Small intestine (tissue), 7 donors: ENCODE data around the gene OPCML. TPM values are rescaled to one million over a fixed set of nuclear protein-coding genes. Genes with fewer than 3 reads are reported as not detected.

Experiments used
- DNase-seq, 2 donors: peaks; one replicate each; pipeline versions ENCODE4 v3.0.0 to v3.0.0-alpha.2; 2013
- FAIRE-seq: peaks from 2 replicates; lab custom pipeline; 2012; peaks lifted over from hg19 to GRCh38; lab: Jason Lieb, UNC
- H3K27ac ChIP-seq, 3 donors: one replicate each; pipeline ENCODE4 v1.5.1; 2013; ENCODE audit warnings: low read length in 2 of 3, mild to moderate bottlenecking in 2 of 3, control low read depth in 1 of 3, inconsistent platforms in 1 of 3, low read depth in 1 of 3, moderate library complexity in 1 of 3
- H3K27me3 ChIP-seq, 3 donors: one replicate each; pipeline ENCODE4 v1.6.1; 2013; ENCODE audit warnings: low read length in 3 of 3, inconsistent platforms in 1 of 3; ENCODE audit not compliant: control insufficient read depth in 3 of 3, insufficient read depth in 3 of 3
- H3K36me3 ChIP-seq, 3 donors: one replicate each; pipeline ENCODE4 v1.6.1; 2013; ENCODE audit warnings: low read length in 3 of 3, inconsistent platforms in 1 of 3, low read depth in 1 of 3, mild to moderate bottlenecking in 1 of 3, moderate library complexity in 1 of 3; ENCODE audit not compliant: control insufficient read depth in 3 of 3, insufficient read depth in 2 of 3
- H3K4me1 ChIP-seq, 3 donors: one replicate each; pipeline ENCODE4 v1.6.1; 2013; ENCODE audit warnings: low read length in 2 of 3, inconsistent platforms in 1 of 3, low read depth in 1 of 3, mild to moderate bottlenecking in 1 of 3, moderate library complexity in 1 of 3; ENCODE audit not compliant: control insufficient read depth in 3 of 3, insufficient read depth in 2 of 3
- H3K4me3 ChIP-seq, 3 donors: one replicate each; pipeline ENCODE4 v1.5.1; 2013; ENCODE audit warnings: low read length in 3 of 3, control low read depth in 1 of 3, inconsistent platforms in 1 of 3, low read depth in 1 of 3, mild to moderate bottlenecking in 1 of 3, moderate library complexity in 1 of 3
- H3K9me3 ChIP-seq, 2 donors: one replicate each; pipeline ENCODE4 v1.6.1; 2013; ENCODE audit warnings: low read depth in 1 of 2, low read length in 1 of 2; ENCODE audit not compliant: control insufficient read depth in 2 of 2, insufficient read depth in 1 of 2
- whole genome bisulfite sequencing, 3 donors: extraction: QIAGEN DNeasy Blood & Tissue Kit; methylation state at CpG; one replicate each; pipeline ENCODE4 v1.1.7; 2013; 5-methylcytosine and 5-hydroxymethylcytosine counted together
- polyA plus RNA-seq, 4 donors: library from polyadenylated mRNA; stranded (reverse) in 3 of 4; unstranded in 1 of 4; fragments of 200-250 nt in 3 of 4; fragments of 120-200 nt in 1 of 4; gene quantifications; one replicate each; pipeline versions ENCODE4 v1.2.1 to v1.2.3, GENCODE V29; 2013
- donor health status: healthy with polysubstance abuse.
- donor health status: control.
- donor health status: control.
- donor health status: Bipolar disorder and iron deficiency.
- donor health status: healthy.

The OPCML gene
- polyA plus RNA-seq, 4 donors = 0.16 to 2.0 TPM; not detected in 2

DNA sequence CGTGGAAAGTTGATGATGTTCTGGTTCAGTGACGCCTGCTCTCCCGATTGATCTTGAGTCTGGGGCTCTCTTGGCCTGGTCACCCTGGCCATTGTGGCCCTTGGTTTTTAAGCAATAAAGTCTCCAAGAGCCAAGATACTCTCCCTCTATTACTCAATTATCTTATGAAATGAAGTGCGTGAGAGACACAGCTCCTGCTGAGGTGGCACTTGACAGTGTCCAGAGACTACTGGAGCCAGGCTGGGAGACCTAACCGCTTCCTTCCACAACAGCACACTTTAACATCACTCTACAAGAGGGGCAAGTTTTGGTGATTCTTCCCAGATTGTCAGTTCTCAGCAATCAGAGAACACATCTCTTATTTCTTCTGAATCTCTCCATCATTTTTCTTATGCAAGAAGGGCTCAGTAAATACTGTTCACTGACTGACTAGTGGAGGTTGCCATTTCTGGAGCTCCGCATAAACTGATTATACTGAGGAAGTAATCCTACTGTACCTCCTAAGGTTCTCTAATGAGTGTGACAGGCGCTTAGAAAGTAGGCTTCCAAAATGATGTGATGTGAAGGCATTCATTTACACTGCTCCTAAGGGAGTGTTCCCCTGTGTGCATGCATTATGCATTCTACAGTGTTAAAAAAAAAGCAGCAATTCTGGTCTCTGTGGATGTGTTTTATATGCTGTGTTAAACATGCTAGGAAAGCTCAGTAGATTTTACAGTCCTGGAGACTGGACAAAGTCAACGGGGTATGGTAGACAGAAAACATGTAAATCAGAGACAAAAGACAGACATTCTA is 968.0 kb downstream of the OPCML start:
- DNase-seq (no peak), FAIRE-seq (no peak)
- Histone ChIP-seq H3K4me3 (no peak overlapping the region), H3K27me3 (no peaks in the 10 kb centered on the region), H3K9me3 (peaks cover 0 to 4% of the 10 kb centered on the region in 2 donors), H3K4me1 (no peaks in the 10 kb centered on the region), H3K36me3 (no peaks in the 10 kb centered on the region), H3K27ac (no peak overlapping the region)
- WGBS, 3 donors = 86 to 91% (median 91%) methylated on average over 8 of the region's 8 CpGs

DNA sequence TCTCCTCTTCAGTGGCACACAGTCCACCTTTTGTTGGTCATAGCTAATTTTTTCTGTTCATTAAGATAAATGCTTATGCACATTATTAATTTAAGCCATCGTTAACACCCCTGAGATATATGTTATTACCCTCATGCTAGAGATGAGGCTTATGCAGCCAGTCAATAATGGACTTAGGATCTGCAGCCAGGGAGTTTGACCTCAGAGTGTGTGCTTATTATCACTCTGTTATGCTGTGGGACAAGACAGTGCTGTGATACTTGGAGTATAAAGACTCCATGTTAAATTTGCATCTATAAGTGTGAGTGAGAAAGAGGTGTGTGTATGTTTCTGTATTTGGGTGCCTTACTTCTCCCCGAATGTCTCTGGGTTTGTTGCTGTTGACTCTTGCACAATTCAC is 969.3 kb downstream of the OPCML start:
- Histone ChIP-seq H3K36me3 (no peaks in the 10 kb centered on the region), H3K4me1 (no peaks in the 10 kb centered on the region), H3K27me3 (no peaks in the 10 kb centered on the region), H3K27ac (no peak overlapping the region), H3K4me3 (no peak overlapping the region), H3K9me3 (no peaks in the 10 kb centered on the region)
- 75 to 84% (median 82%) methylated on average over 2 of the region's 2 CpGs for WGBS, 3 donors
- DNase-seq = no peak
- FAIRE-seq = no peak

GRCh38 chr11:132561937-132562336 is 970.4 kb downstream of the OPCML start:
- Histone ChIP-seq H3K36me3 (no peaks in the 10 kb centered on the region), H3K27ac (no peak overlapping the region), H3K4me1 (no peaks in the 10 kb centered on the region), H3K4me3 (no peak overlapping the region), H3K27me3 (no peaks in the 10 kb centered on the region), H3K9me3 (no peaks in the 10 kb centered on the region)
- 53 to 83% (median 65%) methylated on average over 2 of the region's 2 CpGs for WGBS, 3 donors
- DNase-seq (no peak), FAIRE-seq (no peak)

DNA sequence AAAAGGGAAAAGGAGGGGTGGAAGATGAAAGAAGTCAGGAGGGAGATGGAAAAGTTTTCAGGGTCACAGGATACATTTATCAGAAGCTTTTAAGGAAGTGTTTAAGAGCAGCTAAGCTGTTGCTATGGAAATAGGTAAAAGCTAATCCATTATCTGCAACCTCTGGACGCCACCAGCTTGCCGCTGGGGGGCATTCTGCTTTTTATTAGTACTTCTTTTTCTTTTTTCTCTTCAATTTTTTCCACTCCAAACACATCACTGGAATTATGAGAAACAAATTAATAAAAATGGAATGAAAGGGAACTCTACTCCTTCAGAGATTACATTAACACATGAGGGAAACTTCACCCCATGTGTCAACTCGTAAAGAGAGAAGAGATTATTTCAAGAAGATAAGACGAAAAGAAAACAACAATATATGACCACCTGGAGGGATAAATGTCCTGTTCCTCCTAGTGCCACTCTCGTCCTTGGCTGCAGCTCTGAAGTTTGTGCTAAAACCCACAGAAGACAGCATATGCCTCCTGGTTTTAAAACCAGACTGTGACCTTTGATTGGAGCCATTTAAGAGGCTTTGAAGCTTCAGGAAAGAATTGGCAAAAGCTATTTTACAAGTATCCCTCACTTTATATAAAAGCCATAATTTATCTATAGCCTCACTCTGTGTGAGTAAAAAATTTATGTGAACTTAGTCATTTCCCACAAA is 972.8 kb downstream of the OPCML start:
- 11 to 24% (median 21%) methylated on average over 5 of the region's 5 CpGs for WGBS, 3 donors
- no peaks in the 10 kb centered on the region for H3K36me3 ChIP-seq
- FAIRE-seq (no peak), DNase-seq (no peak)
- H3K27ac ChIP-seq = no peak overlapping the region
- no peak overlapping the region for H3K4me3 ChIP-seq
- H3K4me1 ChIP-seq = no peaks in the 10 kb centered on the region
- H3K27me3 ChIP-seq = no peaks in the 10 kb centered on the region
- H3K9me3 ChIP-seq = no peaks in the 10 kb centered on the region

- FAIRE-seq (no peak), DNase-seq (no peak)
- 33 to 43% (median 42%) methylated on average over 2 of the region's 2 CpGs for WGBS, 3 donors
- Histone ChIP-seq H3K36me3 (no peaks in the 10 kb centered on the region), H3K27me3 (no peaks in the 10 kb centered on the region), H3K27ac (no peak overlapping the region), H3K9me3 (peaks cover 0 to 5% of the 10 kb centered on the region in 2 donors), H3K4me3 (no peak overlapping the region), H3K4me1 (no peaks in the 10 kb centered on the region)
Measured at GRCh38 chr11:132556316-132556715, 976.0 kb downstream of the OPCML start.

DNA sequence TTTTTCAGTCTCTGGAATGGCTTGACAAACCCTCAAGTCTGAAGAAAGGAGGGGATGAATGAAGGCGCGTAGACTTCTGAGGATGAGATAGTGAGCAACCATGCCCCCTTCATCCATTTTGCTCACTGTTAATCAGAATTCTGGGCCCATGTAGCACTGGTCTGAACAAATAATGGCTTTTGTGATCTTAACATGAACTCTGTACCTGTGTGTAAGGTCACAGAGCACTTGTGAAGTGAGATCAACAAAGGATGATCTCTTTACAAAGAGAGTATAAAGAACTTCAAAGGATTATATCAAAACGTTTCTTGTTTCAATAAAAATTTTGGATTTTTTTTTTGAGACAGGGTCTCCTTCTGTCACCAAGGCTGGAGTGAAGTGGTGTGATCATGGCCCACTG is 976.7 kb downstream of the OPCML start:
- no peaks in the 10 kb centered on the region for H3K4me1 ChIP-seq
- peaks cover 0 to 6% of the 10 kb centered on the region in 2 donors for H3K9me3 ChIP-seq
- FAIRE-seq (no peak), DNase-seq (no peak)
- H3K27ac ChIP-seq = no peak overlapping the region
- H3K4me3 ChIP-seq = no peak overlapping the region
- no peaks in the 10 kb centered on the region for H3K27me3 ChIP-seq
- H3K36me3 ChIP-seq = no peaks in the 10 kb centered on the region
- WGBS, 3 donors = 75 to 87% (median 77%) methylated on average over 3 of the region's 3 CpGs

- no peaks in the 10 kb centered on the region for H3K4me1 ChIP-seq
- no peak overlapping the region for H3K4me3 ChIP-seq
- DNase-seq (no peak), FAIRE-seq (no peak)
- 91 to 92% (median 91%) methylated on average over 5 of the region's 5 CpGs for WGBS, 3 donors
- no peaks in the 10 kb centered on the region for H3K27me3 ChIP-seq
- peaks cover 0 to 11% of the 10 kb centered on the region in 2 donors for H3K9me3 ChIP-seq
- no peak overlapping the region for H3K27ac ChIP-seq
- H3K36me3 ChIP-seq = no peaks in the 10 kb centered on the region
Measured at GRCh38 chr11:132551016-132551415, 981.3 kb downstream of the OPCML start.

- DNase-seq (no peak), FAIRE-seq (no peak)
- Histone ChIP-seq H3K36me3 (no peaks in the 10 kb centered on the region), H3K27ac (no peak overlapping the region), H3K9me3 (peaks cover 0 to 11% of the 10 kb centered on the region in 2 donors), H3K27me3 (no peaks in the 10 kb centered on the region), H3K4me1 (no peaks in the 10 kb centered on the region), H3K4me3 (no peak overlapping the region)
- WGBS, 3 donors = 81 to 91% (median 83%) methylated on average over 6 of the region's 6 CpGs
Measured at GRCh38 chr11:132549561-132549960, 982.7 kb downstream of the OPCML start.
